Neural cell (in vitro differentiated cells): ENCODE data around the gene WNT7B.

Source experiments
- EP300 ChIP-seq: fragments of 450-650 bp; conservative IDR thresholded peaks from 2 replicates; pipeline ENCODE4 v1.6.1; 2014; ENCODE audit warnings: antibody characterized with exemption, mild to moderate bottlenecking, moderate library complexity; ENCODE audit not compliant: poor library complexity, severe bottlenecking
- EZH2 ChIP-seq: fragments of 200-600, 300-800 bp; shearing (Covaris generic), sonication (generic); IDR thresholded peaks from 2 replicates; pipeline ENCODE4 v1.6.1; 2014; ENCODE audit warnings: antibody characterized with exemption, low read length, borderline replicate concordance, mild to moderate bottlenecking; ENCODE audit not compliant: insufficient read depth, poor library complexity, severe bottlenecking
- POLR2AphosphoS5 ChIP-seq: IDR thresholded peaks from 2 replicates; pipeline ENCODE4 v1.6.1; 2012
- TAF1 ChIP-seq: IDR thresholded peaks from 2 replicates; pipeline ENCODE4 v1.6.1; 2012; ENCODE audit warnings: low read depth
- TF ChIP-seq, protein P1 (sequence below): fragments of 450-650 bp; IDR thresholded peaks from 2 replicates; pipeline ENCODE4 v1.5.1; 2014; ENCODE audit warnings: antibody characterized with exemption, mild to moderate bottlenecking, moderate library complexity; ENCODE audit not compliant: poor library complexity, severe bottlenecking
- TF ChIP-seq, protein P2 (sequence below): IDR thresholded peaks from 2 replicates; pipeline ENCODE4 v1.6.1; 2012; ENCODE audit warnings: borderline replicate concordance

- TF ChIP-seq, protein P1, sequence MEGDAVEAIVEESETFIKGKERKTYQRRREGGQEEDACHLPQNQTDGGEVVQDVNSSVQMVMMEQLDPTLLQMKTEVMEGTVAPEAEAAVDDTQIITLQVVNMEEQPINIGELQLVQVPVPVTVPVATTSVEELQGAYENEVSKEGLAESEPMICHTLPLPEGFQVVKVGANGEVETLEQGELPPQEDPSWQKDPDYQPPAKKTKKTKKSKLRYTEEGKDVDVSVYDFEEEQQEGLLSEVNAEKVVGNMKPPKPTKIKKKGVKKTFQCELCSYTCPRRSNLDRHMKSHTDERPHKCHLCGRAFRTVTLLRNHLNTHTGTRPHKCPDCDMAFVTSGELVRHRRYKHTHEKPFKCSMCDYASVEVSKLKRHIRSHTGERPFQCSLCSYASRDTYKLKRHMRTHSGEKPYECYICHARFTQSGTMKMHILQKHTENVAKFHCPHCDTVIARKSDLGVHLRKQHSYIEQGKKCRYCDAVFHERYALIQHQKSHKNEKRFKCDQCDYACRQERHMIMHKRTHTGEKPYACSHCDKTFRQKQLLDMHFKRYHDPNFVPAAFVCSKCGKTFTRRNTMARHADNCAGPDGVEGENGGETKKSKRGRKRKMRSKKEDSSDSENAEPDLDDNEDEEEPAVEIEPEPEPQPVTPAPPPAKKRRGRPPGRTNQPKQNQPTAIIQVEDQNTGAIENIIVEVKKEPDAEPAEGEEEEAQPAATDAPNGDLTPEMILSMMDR, result no peak
- TF ChIP-seq TAF1, result no peak
- TF ChIP-seq POLR2AphosphoS5, result no peak
- TF ChIP-seq, protein P2, sequence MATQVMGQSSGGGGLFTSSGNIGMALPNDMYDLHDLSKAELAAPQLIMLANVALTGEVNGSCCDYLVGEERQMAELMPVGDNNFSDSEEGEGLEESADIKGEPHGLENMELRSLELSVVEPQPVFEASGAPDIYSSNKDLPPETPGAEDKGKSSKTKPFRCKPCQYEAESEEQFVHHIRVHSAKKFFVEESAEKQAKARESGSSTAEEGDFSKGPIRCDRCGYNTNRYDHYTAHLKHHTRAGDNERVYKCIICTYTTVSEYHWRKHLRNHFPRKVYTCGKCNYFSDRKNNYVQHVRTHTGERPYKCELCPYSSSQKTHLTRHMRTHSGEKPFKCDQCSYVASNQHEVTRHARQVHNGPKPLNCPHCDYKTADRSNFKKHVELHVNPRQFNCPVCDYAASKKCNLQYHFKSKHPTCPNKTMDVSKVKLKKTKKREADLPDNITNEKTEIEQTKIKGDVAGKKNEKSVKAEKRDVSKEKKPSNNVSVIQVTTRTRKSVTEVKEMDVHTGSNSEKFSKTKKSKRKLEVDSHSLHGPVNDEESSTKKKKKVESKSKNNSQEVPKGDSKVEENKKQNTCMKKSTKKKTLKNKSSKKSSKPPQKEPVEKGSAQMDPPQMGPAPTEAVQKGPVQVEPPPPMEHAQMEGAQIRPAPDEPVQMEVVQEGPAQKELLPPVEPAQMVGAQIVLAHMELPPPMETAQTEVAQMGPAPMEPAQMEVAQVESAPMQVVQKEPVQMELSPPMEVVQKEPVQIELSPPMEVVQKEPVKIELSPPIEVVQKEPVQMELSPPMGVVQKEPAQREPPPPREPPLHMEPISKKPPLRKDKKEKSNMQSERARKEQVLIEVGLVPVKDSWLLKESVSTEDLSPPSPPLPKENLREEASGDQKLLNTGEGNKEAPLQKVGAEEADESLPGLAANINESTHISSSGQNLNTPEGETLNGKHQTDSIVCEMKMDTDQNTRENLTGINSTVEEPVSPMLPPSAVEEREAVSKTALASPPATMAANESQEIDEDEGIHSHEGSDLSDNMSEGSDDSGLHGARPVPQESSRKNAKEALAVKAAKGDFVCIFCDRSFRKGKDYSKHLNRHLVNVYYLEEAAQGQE, result no peak
- TF ChIP-seq EZH2, result no peak
- no peak for TF ChIP-seq EP300
These were observed 33.4 kb upstream of the WNT7B start for GRCh38 chr22:46010207-46010867.
